ENCODE measurements around the gene UPF2. TPM values are rescaled to one million over a fixed set of nuclear protein-coding genes. Genes with fewer than 3 reads are reported as not detected.

Gene UPF2
- total and polyA plus RNA-seq, 10 of the 15 experiments (the other 5 are each of a cell fraction or from before 2014, with no cell fraction given) = 21.0 to 44.4 (median 25.9) TPM

DNA sequence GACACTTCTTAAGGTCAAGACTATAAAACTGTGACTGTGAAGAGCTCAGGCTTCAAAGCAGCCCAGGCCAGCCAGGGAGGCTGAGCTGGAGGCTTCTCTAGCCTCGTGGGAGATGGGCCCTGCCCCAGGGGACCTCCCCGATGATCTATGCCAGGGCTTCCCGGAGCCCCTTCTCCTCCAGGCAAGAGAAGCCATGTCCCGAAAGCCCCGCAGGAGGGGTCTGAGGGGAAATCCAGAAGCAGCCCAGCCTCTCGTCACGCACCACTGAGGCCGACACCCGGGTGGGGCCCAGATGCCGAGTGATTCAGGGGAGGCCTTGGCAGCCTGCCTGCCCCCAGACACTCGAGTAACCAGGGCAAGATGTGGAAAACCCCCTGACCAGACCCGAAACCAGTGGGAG, 155.8 kb downstream of the UPF2 start (continued):
- TF ChIP-seq CBFB (IDR thresholded peaks at IDR 0.05; ENCODE audit: low read depth) (no peak), HCFC1 (IDR thresholded peaks at IDR 0.05; ENCODE audit: low read length) (no peak), MXI1 (IDR thresholded peaks at IDR 0.05; ENCODE audit: low read depth, low read length) (no peak), CBX5 (IDR thresholded peaks at IDR 0.05; ENCODE audit: low read depth) (no peak), FOS (IDR thresholded peaks at IDR 0.05; ENCODE audit: borderline replicate concordance, extremely low read depth, insufficient read length) (no peak), DPF2 (IDR thresholded peaks at IDR 0.05) (peak; percentile 58; the same call in 1 of the 2 replicates), HDAC6 (IDR thresholded peaks at IDR 0.05; ENCODE audit: unreplicated experiment) (no peak), EZH2 (IDR thresholded peaks at IDR 0.05; ENCODE audit: borderline replicate concordance, control insufficient read depth, low read depth, low read length) (no peak), RB1 (IDR thresholded peaks at IDR 0.05; ENCODE audit: borderline replicate concordance) (no peak), MEF2A (IDR thresholded peaks at IDR 0.05; ENCODE audit: insufficient read depth, low read depth, low read length) (no peak), JUND (IDR thresholded peaks at IDR 0.05; ENCODE audit: low read depth, low read length) (no peak), YBX1 (IDR thresholded peaks at IDR 0.05) (no peak), PAX8 (IDR thresholded peaks at IDR 0.05) (no peak), MYB (IDR thresholded peaks at IDR 0.05; ENCODE audit: borderline replicate concordance, low read depth, low read length) (no peak), BRCA1 (IDR thresholded peaks at IDR 0.05; ENCODE audit: low read depth, low read length) (no peak), JUNB (IDR thresholded peaks at IDR 0.05) (no peak), ZNF217 (IDR thresholded peaks at IDR 0.05) (no peak), FOXM1 (IDR thresholded peaks at IDR 0.05; ENCODE audit: low read depth, low read length) (no peak), TCF3 (IDR thresholded peaks at IDR 0.05; ENCODE audit: borderline replicate concordance, insufficient read depth, low read depth, low read length) (no peak), PML (IDR thresholded peaks at IDR 0.05; ENCODE audit: low read length) (no peak), CREM (IDR thresholded peaks at IDR 0.05; ENCODE audit: low read depth) (no peak), ATF7 (IDR thresholded peaks at IDR 0.05; ENCODE audit: low read depth) (no peak)
- TF ChIP-seq, protein P1, sequence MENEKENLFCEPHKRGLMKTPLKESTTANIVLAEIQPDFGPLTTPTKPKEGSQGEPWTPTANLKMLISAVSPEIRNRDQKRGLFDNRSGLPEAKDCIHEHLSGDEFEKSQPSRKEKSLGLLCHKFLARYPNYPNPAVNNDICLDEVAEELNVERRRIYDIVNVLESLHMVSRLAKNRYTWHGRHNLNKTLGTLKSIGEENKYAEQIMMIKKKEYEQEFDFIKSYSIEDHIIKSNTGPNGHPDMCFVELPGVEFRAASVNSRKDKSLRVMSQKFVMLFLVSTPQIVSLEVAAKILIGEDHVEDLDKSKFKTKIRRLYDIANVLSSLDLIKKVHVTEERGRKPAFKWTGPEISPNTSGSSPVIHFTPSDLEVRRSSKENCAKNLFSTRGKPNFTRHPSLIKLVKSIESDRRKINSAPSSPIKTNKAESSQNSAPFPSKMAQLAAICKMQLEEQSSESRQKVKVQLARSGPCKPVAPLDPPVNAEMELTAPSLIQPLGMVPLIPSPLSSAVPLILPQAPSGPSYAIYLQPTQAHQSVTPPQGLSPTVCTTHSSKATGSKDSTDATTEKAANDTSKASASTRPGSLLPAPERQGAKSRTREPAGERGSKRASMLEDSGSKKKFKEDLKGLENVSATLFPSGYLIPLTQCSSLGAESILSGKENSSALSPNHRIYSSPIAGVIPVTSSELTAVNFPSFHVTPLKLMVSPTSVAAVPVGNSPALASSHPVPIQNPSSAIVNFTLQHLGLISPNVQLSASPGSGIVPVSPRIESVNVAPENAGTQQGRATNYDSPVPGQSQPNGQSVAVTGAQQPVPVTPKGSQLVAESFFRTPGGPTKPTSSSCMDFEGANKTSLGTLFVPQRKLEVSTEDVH (IDR thresholded peaks at IDR 0.05; ENCODE audit: low read depth, partially characterized antibody) = no peak
- TF ChIP-seq, protein P2, sequence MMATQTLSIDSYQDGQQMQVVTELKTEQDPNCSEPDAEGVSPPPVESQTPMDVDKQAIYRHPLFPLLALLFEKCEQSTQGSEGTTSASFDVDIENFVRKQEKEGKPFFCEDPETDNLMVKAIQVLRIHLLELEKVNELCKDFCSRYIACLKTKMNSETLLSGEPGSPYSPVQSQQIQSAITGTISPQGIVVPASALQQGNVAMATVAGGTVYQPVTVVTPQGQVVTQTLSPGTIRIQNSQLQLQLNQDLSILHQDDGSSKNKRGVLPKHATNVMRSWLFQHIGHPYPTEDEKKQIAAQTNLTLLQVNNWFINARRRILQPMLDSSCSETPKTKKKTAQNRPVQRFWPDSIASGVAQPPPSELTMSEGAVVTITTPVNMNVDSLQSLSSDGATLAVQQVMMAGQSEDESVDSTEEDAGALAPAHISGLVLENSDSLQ (IDR thresholded peaks at IDR 0.05) = no peak
- TF ChIP-seq, protein P3, sequence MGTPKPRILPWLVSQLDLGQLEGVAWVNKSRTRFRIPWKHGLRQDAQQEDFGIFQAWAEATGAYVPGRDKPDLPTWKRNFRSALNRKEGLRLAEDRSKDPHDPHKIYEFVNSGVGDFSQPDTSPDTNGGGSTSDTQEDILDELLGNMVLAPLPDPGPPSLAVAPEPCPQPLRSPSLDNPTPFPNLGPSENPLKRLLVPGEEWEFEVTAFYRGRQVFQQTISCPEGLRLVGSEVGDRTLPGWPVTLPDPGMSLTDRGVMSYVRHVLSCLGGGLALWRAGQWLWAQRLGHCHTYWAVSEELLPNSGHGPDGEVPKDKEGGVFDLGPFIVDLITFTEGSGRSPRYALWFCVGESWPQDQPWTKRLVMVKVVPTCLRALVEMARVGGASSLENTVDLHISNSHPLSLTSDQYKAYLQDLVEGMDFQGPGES (IDR thresholded peaks at IDR 0.05) = no peak
- TF ChIP-seq, protein P4, sequence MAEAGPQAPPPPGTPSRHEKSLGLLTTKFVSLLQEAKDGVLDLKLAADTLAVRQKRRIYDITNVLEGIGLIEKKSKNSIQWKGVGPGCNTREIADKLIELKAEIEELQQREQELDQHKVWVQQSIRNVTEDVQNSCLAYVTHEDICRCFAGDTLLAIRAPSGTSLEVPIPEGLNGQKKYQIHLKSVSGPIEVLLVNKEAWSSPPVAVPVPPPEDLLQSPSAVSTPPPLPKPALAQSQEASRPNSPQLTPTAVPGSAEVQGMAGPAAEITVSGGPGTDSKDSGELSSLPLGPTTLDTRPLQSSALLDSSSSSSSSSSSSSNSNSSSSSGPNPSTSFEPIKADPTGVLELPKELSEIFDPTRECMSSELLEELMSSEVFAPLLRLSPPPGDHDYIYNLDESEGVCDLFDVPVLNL (IDR thresholded peaks at IDR 0.05; ENCODE audit: low read depth, low read length) = no peak
- TF ChIP-seq, protein P5, sequence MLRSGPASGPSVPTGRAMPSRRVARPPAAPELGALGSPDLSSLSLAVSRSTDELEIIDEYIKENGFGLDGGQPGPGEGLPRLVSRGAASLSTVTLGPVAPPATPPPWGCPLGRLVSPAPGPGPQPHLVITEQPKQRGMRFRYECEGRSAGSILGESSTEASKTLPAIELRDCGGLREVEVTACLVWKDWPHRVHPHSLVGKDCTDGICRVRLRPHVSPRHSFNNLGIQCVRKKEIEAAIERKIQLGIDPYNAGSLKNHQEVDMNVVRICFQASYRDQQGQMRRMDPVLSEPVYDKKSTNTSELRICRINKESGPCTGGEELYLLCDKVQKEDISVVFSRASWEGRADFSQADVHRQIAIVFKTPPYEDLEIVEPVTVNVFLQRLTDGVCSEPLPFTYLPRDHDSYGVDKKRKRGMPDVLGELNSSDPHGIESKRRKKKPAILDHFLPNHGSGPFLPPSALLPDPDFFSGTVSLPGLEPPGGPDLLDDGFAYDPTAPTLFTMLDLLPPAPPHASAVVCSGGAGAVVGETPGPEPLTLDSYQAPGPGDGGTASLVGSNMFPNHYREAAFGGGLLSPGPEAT (IDR thresholded peaks at IDR 0.05; ENCODE audit: low read depth) = peak; percentile 58; the same call in 1 of the 2 replicates

All from GM12878 (cell line).